Neural crest cell (in vitro differentiated cells): ENCODE measurements around the gene TGFB3. TPM values are rescaled to one million over a fixed set of nuclear protein-coding genes. Genes with fewer than 3 reads are reported as not detected.

ENCODE experiments used
- DNase-seq: peaks from one replicate; pipeline ENCODE4 v3.0.0; 2021; ENCODE audit warnings: low read depth, mixed read lengths, low spot score
- H3K27ac Mint-ChIP-seq: one replicate; pipeline ENCODE4 v1.8.0; 2021; ENCODE audit warnings: mild to moderate bottlenecking, mixed read lengths; ENCODE audit not compliant: unreplicated experiment
- H3K27me3 Mint-ChIP-seq: 2 replicates; pipeline ENCODE4 v1.8.0; 2021; ENCODE audit warnings: low read depth, mild to moderate bottlenecking, mixed read lengths
- H3K36me3 Mint-ChIP-seq: 2 replicates; pipeline ENCODE4 v1.8.0; 2021; ENCODE audit warnings: low read depth, mild to moderate bottlenecking, mixed read lengths
- H3K4me1 Mint-ChIP-seq: 2 replicates; pipeline ENCODE4 v1.8.0; 2021; ENCODE audit warnings: mixed read lengths
- H3K4me3 Mint-ChIP-seq: one replicate; pipeline ENCODE4 v1.8.0; 2021; ENCODE audit warnings: mild to moderate bottlenecking, mixed read lengths
- H3K9me3 Mint-ChIP-seq: 2 replicates; pipeline ENCODE4 v1.8.0; 2021; ENCODE audit warnings: mixed read lengths
- total RNA-seq: library from RNA; stranded (reverse); gene quantifications from 2 replicates; pipeline ENCODE4 v1.2.1, GENCODE V29; 2021
- TF ChIP-seq, protein P1 (sequence below): fragments of 200-600 bp; sonication (generic); conservative IDR thresholded peaks from 2 replicates; pipeline ENCODE4 v1.5.0; 2021; ENCODE audit warnings: antibody characterized with exemption, mild to moderate bottlenecking

TGFB3 gene
- total RNA-seq, 1 donor from 2014 or later: 4.6 TPM

- DNase-seq: no peak
- Mint-ChIP-seq H3K36me3 (no peaks in the 10 kb centered on the region), H3K9me3 (no peaks in the 10 kb centered on the region), H3K27me3 (peaks cover 19% of the 10 kb centered on the region), H3K4me1 (peaks cover 16% of the 10 kb centered on the region), H3K27ac (no peak overlapping the region), H3K4me3 (peak overlapping the region; percentile 88)
- TF ChIP-seq, protein P1, sequence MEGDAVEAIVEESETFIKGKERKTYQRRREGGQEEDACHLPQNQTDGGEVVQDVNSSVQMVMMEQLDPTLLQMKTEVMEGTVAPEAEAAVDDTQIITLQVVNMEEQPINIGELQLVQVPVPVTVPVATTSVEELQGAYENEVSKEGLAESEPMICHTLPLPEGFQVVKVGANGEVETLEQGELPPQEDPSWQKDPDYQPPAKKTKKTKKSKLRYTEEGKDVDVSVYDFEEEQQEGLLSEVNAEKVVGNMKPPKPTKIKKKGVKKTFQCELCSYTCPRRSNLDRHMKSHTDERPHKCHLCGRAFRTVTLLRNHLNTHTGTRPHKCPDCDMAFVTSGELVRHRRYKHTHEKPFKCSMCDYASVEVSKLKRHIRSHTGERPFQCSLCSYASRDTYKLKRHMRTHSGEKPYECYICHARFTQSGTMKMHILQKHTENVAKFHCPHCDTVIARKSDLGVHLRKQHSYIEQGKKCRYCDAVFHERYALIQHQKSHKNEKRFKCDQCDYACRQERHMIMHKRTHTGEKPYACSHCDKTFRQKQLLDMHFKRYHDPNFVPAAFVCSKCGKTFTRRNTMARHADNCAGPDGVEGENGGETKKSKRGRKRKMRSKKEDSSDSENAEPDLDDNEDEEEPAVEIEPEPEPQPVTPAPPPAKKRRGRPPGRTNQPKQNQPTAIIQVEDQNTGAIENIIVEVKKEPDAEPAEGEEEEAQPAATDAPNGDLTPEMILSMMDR: no peak
Observed at GRCh38 chr14:75987201-75987970, 5.6 kb upstream of the TGFB3 start.

GRCh38 chr14:75986439-75986765 is 4.6 kb upstream of the TGFB3 start:
- Mint-ChIP-seq H3K27me3 (peaks cover 20% of the 10 kb centered on the region), H3K36me3 (no peaks in the 10 kb centered on the region), H3K4me1 (peaks cover 23% of the 10 kb centered on the region), H3K4me3 (peak overlapping the region; percentile 88), H3K9me3 (no peaks in the 10 kb centered on the region), H3K27ac (no peak overlapping the region)
- no peak for DNase-seq
- TF ChIP-seq, protein P1: no peak

DNA sequence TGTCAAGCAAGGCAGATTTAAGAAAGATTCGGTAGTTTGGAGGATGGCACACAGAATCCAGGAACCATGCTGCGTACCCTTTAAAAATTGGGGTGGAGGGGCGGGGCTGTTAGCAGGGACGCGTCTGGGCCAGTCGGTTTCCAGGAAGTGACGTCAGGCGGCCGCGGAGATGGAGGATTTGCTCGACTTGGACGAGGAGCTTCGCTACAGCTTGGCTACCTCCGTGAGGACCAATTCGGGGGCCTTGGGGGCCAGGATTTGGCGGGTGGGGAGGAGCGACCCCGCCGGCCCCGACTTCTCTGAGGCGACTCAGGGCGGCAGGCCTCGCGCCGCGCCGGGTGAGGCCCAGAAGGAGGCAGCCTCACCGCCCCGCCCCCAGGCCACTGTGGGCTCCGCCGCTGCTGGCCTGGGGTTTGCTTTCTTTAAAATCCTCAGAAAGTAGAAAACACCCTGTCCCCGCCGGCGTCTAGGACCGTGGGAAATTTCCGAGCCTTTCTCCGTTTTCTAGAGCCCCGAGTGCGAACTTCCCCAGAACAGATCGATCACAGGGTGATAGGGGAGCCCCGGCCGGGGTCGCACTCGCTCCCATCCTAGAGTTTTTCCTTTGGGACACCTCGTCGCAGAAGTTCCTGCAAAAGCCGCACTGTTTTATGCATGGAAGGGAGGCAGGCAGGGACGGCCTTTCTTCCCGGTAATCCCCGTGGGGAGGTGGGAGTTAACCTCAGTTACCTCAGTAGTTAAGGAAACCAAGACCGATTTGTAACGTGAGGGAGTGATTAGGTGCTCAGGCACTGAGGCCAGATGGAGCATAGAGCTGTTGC is 4.0 kb upstream of the TGFB3 start, which contains the start of gene IFT43:
IFT43 (plus strand) TSS at position 146 of the 821 bp plus-strand sequence; CDS start at position 170, 24 bp downstream.
- no peaks in the 10 kb centered on the region for H3K36me3 Mint-ChIP-seq
- TF ChIP-seq, protein P1: no peak
- H3K9me3 Mint-ChIP-seq: no peaks in the 10 kb centered on the region
- H3K4me1 Mint-ChIP-seq: peaks cover 28% of the 10 kb centered on the region
- H3K27me3 Mint-ChIP-seq: peaks cover 20% of the 10 kb centered on the region
- DNase-seq: peak; percentile 66
- H3K27ac Mint-ChIP-seq: peak within 1 kb of the TSS; percentile 93
- H3K4me3 Mint-ChIP-seq: peak within 1 kb of the TSS; percentile 88

DNA sequence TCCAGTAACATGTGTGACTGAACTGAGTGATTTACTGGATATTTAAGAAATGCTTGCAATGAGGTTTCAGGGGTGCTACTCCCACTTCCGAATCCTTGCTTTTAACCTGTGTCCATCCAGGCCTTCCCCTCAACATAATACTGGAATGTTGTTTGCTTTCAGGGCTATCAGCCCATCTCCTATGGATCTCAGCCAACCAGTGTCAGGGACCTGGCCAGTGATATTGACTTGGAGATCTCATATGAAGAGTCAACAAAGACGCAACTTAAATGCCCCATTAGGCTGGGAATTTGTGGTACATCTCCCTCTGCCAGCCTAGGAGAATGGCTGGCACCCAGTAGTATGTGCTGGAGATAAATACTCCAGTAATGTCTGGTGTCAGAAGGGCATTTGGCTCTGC is 2.9 kb upstream of the TGFB3 start:
- peaks cover 20% of the 10 kb centered on the region for H3K27me3 Mint-ChIP-seq
- peaks cover 37% of the 10 kb centered on the region for H3K4me1 Mint-ChIP-seq
- TF ChIP-seq, protein P1: no peak
- no peak for DNase-seq
- H3K27ac Mint-ChIP-seq: no peak overlapping the region
- no peaks in the 10 kb centered on the region for H3K9me3 Mint-ChIP-seq
- H3K36me3 Mint-ChIP-seq: no peaks in the 10 kb centered on the region
- peak overlapping the region; percentile 88 for H3K4me3 Mint-ChIP-seq

DNA sequence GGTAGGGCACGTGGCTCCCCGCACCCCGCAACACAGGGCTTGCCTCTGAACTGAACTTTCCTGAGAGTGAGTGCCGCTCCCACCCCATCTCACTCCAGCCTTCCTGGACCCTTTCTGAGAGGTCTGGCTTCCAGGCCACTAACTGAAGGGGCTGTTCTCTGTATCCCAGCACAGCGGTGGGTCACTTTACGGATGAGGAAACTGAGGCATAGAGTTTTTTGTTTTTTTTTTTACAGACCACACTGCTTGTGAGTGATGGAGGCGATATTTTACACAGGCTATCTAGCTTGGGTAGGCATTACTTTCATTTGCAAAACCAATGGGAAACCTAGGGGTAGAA is 1.2 kb upstream of the TGFB3 start:
- peaks cover 20% of the 10 kb centered on the region for H3K27me3 Mint-ChIP-seq
- no peak for DNase-seq
- TF ChIP-seq, protein P1: no peak
- H3K4me1 Mint-ChIP-seq: peaks cover 41% of the 10 kb centered on the region
- H3K27ac Mint-ChIP-seq: no peak overlapping the region
- H3K36me3 Mint-ChIP-seq: no peaks in the 10 kb centered on the region
- H3K4me3 Mint-ChIP-seq: peak overlapping the region; percentile 88
- no peaks in the 10 kb centered on the region for H3K9me3 Mint-ChIP-seq
